Panc1 (cell line): Measurements from ENCODE around the gene CMIP.

ENCODE experiments used
- POLR2AphosphoS5 ChIP-seq: IDR thresholded peaks from 2 replicates; pipeline ENCODE4 v1.6.1; 2012; ENCODE audit warnings: mild to moderate bottlenecking, low read depth, low read length, moderate library complexity
- TCF7L2 ChIP-seq: IDR thresholded peaks from 2 replicates; pipeline ENCODE4 v1.6.1; 2011; ENCODE audit warnings: mild to moderate bottlenecking, low read depth, low read length, inconsistent platforms
- TF ChIP-seq, protein P1 (sequence below): fragments of 450-650 bp; IDR thresholded peaks from 2 replicates; pipeline ENCODE4 v1.5.1; 2017; ENCODE audit warnings: mild to moderate bottlenecking
- TF ChIP-seq, protein P2 (sequence below), 2 experiments: IDR thresholded peaks; 2 replicates each; pipeline ENCODE4 v1.6.1; 2011 to 2012; ENCODE audit warnings: low read depth in 2 of 2, control low read depth in 1 of 2, low read length in 1 of 2, mild to moderate bottlenecking in 1 of 2, moderate library complexity in 1 of 2; ENCODE audit not compliant: insufficient read depth in 1 of 2

DNA sequence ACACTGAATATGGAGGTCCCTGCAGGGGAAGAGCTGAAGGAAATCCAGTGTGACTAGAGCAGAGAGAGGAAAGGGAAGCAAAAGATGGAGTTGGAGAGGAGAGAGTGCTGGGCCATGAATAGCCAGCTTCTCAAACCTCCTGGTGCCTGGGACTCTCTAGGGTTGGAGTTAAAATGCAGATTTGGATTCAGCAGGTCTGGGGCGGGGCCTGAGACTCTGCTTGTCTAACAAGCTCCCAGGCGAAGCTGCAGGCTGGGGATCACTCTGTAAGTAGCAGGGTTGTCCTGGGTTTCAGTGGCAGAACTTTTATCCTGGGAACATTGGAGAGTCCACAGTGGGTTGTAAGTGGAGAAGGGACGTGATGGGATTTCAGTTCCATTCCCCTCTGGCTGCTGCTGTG, 231.1 kb downstream of the CMIP start:
- no peak for TF ChIP-seq POLR2AphosphoS5
- TF ChIP-seq, protein P1, sequence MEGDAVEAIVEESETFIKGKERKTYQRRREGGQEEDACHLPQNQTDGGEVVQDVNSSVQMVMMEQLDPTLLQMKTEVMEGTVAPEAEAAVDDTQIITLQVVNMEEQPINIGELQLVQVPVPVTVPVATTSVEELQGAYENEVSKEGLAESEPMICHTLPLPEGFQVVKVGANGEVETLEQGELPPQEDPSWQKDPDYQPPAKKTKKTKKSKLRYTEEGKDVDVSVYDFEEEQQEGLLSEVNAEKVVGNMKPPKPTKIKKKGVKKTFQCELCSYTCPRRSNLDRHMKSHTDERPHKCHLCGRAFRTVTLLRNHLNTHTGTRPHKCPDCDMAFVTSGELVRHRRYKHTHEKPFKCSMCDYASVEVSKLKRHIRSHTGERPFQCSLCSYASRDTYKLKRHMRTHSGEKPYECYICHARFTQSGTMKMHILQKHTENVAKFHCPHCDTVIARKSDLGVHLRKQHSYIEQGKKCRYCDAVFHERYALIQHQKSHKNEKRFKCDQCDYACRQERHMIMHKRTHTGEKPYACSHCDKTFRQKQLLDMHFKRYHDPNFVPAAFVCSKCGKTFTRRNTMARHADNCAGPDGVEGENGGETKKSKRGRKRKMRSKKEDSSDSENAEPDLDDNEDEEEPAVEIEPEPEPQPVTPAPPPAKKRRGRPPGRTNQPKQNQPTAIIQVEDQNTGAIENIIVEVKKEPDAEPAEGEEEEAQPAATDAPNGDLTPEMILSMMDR, result no peak
- TF ChIP-seq TCF7L2, result no peak
- TF ChIP-seq, protein P2, sequence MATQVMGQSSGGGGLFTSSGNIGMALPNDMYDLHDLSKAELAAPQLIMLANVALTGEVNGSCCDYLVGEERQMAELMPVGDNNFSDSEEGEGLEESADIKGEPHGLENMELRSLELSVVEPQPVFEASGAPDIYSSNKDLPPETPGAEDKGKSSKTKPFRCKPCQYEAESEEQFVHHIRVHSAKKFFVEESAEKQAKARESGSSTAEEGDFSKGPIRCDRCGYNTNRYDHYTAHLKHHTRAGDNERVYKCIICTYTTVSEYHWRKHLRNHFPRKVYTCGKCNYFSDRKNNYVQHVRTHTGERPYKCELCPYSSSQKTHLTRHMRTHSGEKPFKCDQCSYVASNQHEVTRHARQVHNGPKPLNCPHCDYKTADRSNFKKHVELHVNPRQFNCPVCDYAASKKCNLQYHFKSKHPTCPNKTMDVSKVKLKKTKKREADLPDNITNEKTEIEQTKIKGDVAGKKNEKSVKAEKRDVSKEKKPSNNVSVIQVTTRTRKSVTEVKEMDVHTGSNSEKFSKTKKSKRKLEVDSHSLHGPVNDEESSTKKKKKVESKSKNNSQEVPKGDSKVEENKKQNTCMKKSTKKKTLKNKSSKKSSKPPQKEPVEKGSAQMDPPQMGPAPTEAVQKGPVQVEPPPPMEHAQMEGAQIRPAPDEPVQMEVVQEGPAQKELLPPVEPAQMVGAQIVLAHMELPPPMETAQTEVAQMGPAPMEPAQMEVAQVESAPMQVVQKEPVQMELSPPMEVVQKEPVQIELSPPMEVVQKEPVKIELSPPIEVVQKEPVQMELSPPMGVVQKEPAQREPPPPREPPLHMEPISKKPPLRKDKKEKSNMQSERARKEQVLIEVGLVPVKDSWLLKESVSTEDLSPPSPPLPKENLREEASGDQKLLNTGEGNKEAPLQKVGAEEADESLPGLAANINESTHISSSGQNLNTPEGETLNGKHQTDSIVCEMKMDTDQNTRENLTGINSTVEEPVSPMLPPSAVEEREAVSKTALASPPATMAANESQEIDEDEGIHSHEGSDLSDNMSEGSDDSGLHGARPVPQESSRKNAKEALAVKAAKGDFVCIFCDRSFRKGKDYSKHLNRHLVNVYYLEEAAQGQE (IDR thresholded peaks at IDR 0.05; ENCODE audit: insufficient read depth in 1 of 2, low read depth in 2 of 2, low read length in 1 of 2), result no peak
